Transverse colon (tissue), 3 donors: ENCODE results near the gene GALNT13.

Source experiments
- EP300 ChIP-seq: sonication (generic); formaldehyde crosslinking; IDR thresholded peaks from one replicate; pipeline ENCODE4 v1.6.1; 2017; ENCODE audit warnings: antibody characterized with exemption, low read depth
- TF ChIP-seq, protein P1 (sequence below), 5 experiments: fragments of 200-600 bp in 3 of 5; fragments of 450-650 bp in 2 of 5; sonication (generic) in 3 of 5; IDR thresholded peaks; 1 replicate in 2 of 5; 2 replicates in 3 of 5; pipeline ENCODE4 v1.5.1; 2016 to 2017; ENCODE audit warnings: antibody characterized with exemption in 5 of 5, inconsistent platforms in 3 of 5, mild to moderate bottlenecking in 2 of 5, moderate library complexity in 1 of 5

DNA sequence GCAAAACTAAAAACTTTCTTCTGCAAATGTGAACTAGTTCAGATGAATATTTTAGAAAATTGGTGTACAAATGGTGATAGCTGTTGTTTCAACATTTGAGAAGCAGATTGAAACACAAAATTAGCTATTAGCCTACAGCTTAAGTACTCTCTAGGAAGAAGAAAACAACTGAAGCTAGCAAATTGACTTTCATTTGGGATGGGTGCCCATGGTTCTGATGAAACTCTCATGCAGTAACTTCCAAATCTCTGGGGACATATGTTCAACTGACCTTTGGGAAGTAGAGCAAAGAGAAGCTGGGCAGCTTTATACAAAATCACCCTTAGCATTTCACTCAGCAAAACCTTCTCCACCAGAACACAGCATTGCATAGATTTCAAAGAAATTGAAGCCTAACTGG is 119.0 kb downstream of the GALNT13 start:
- TF ChIP-seq, protein P1, sequence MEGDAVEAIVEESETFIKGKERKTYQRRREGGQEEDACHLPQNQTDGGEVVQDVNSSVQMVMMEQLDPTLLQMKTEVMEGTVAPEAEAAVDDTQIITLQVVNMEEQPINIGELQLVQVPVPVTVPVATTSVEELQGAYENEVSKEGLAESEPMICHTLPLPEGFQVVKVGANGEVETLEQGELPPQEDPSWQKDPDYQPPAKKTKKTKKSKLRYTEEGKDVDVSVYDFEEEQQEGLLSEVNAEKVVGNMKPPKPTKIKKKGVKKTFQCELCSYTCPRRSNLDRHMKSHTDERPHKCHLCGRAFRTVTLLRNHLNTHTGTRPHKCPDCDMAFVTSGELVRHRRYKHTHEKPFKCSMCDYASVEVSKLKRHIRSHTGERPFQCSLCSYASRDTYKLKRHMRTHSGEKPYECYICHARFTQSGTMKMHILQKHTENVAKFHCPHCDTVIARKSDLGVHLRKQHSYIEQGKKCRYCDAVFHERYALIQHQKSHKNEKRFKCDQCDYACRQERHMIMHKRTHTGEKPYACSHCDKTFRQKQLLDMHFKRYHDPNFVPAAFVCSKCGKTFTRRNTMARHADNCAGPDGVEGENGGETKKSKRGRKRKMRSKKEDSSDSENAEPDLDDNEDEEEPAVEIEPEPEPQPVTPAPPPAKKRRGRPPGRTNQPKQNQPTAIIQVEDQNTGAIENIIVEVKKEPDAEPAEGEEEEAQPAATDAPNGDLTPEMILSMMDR (IDR thresholded peaks at IDR 0.05) = no peak
- no peak for TF ChIP-seq EP300
